RWPE1 (cell line): ENCODE results near the gene CLDND1.
"Not testable (repeated sequence)": the region's sequence is repeated elsewhere in the genome, so short reads cannot be mapped to it uniquely, and the experiment has no call there.

Experiments used
- CTCF ChIA-PET: fragments of 350-600 bp; sonication (Branson Sonifier 250); formaldehyde crosslinking; extraction: SDS; loops from one replicate; lab custom pipeline; 2021; lab: Yijun Ruan, JAX
- POLR2A ChIA-PET: fragments of 400-600 bp; formaldehyde crosslinking; extraction: SDS; loops from one replicate; lab custom pipeline; 2020; ENCODE audit warnings: antibody characterized with exemption; ENCODE audit not compliant: low non-redundant PET; lab: Yijun Ruan, JAX
- DNase-seq: peaks from one replicate; pipeline ENCODE4 v3.0.0; 2012; ENCODE audit warnings: low spot score
- H3K27ac ChIP-seq: fragments of 450-650 bp; 2 replicates; pipeline ENCODE4 v1.5.1; 2017
- CTCF ChIP-seq: fragments of 450-650 bp; conservative IDR thresholded peaks from 2 replicates; pipeline ENCODE4 v1.5.1; 2017; ENCODE audit warnings: low read depth, mild to moderate bottlenecking

Gene CLDND1

GRCh38 chr3:98563661-98564281, 41.1 kb upstream of the CLDND1 start:
- TF ChIP-seq CTCF: no peak
- DNase-seq: peak; percentile 18
- H3K27ac ChIP-seq: no peak overlapping the region
- CTCF ChIA-PET: interaction anchor here (0.6 kb wide), 3 partner anchors 17 to 328 kb away, joined by 3 to 5 read pairs (median 3); no protein-coding TSS in a partner anchor
- POLR2A ChIA-PET: no interaction called here

GRCh38 chr3:98561727-98562521, 39.2 kb upstream of the CLDND1 start:
- DNase-seq: no peak
- TF ChIP-seq CTCF: no peak
- POLR2A ChIA-PET: no interaction called here
- CTCF ChIA-PET: no interaction called here
- no peak overlapping the region for H3K27ac ChIP-seq

GRCh38 chr3:98560911-98561310, 38.2 kb upstream of the CLDND1 start:
- CTCF ChIA-PET: no interaction called here
- no peak for DNase-seq
- TF ChIP-seq CTCF: no peak
- POLR2A ChIA-PET: no interaction called here
- H3K27ac ChIP-seq: no peak overlapping the region

GRCh38 chr3:98559769-98560168, 37.1 kb upstream of the CLDND1 start:
- H3K27ac ChIP-seq, POLR2A ChIA-PET, CTCF ChIA-PET, DNase-seq: not testable (repeated sequence)

- ChIA-PET POLR2A (no interaction called here), CTCF (no interaction called here)
- no peak for DNase-seq
- no peak for TF ChIP-seq CTCF
- no peak overlapping the region for H3K27ac ChIP-seq
These were observed 35.6 kb upstream of the CLDND1 start for GRCh38 chr3:98558100-98558827.

- no peak overlapping the region for H3K27ac ChIP-seq
- TF ChIP-seq CTCF: no peak
- no peak for DNase-seq
- CTCF ChIA-PET: no interaction called here
- POLR2A ChIA-PET: no interaction called here
These were observed 34.8 kb upstream of the CLDND1 start for GRCh38 chr3:98557324-98558010.
